H1 (cell line): ENCODE results near the gene CSNK2A3. TPM values are rescaled to one million over a fixed set of nuclear protein-coding genes. Genes with fewer than 3 reads are reported as not detected.

ENCODE experiments used
- FOSL1 ChIP-seq: IDR thresholded peaks from 2 replicates; pipeline ENCODE4 v1.6.1; 2011; ENCODE audit warnings: mild to moderate bottlenecking, low read depth, low read length, moderate library complexity; ENCODE audit not compliant: insufficient read depth
- MAFK ChIP-seq: IDR thresholded peaks from 2 replicates; pipeline ENCODE4 v1.6.1; 2012; ENCODE audit warnings: low read depth, mild to moderate bottlenecking, improper control_type of control experiment, low read length
- NANOG ChIP-seq: IDR thresholded peaks from 2 replicates; pipeline ENCODE4 v1.6.1; 2011; ENCODE audit warnings: low read length, low read depth, mild to moderate bottlenecking, inconsistent platforms; ENCODE audit not compliant: insufficient read depth, poor library complexity, severe bottlenecking
- RBBP5 ChIP-seq: IDR thresholded peaks from 2 replicates; pipeline ENCODE4 v1.7.1; 2012; ENCODE audit warnings: low read depth, mild to moderate bottlenecking, inconsistent platforms, low read length, moderate library complexity, borderline replicate concordance
- TAF1 ChIP-seq: IDR thresholded peaks from 2 replicates; pipeline ENCODE4 v1.6.1; 2011; ENCODE audit warnings: mild to moderate bottlenecking, low read depth, low read length
- YY1 ChIP-seq: IDR thresholded peaks from 2 replicates; pipeline ENCODE4 v1.6.1; 2011; ENCODE audit warnings: low read depth, mild to moderate bottlenecking, low read length
- polyA plus RNA-seq, 7 experiments: library from polyadenylated mRNA; depleted of rRNA in 3 of 7; stranded (reverse) in 5 of 7; unstranded in 2 of 7; fragments of >200 nt in 5 of 7; fragments of 200-250 nt in 2 of 7; gene quantifications; 1 replicate in 5 of 7; 2 replicates in 1 of 7; 4 replicates in 1 of 7; pipeline versions ENCODE4 v1.2.1 to v1.2.3, GENCODE V29; 2011 to 2013; ENCODE audit warnings: missing spikeins in 2 of 7, mixed read lengths in 2 of 7
- total RNA-seq: library from RNA; stranded (reverse); fragmentation: NEBNext Ultra II Directional; extraction: Animal tissue kit (Norgen Biotek cat#: 25700); gene quantifications from 2 replicates; pipeline ENCODE4 v1.2.1, GENCODE V29; 2021

The CSNK2A3 gene
- total and polyA plus RNA-seq, 2 of the 8 experiments (the other 6 are each of a cell fraction or from before 2014, with no cell fraction given) = 0.69 to 1.0 TPM

GRCh38 chr11:11329062-11329806 is 23.8 kb downstream of the CSNK2A3 start (continued):
- no peak for TF ChIP-seq FOSL1
- TF ChIP-seq NANOG = no peak
- no peak for TF ChIP-seq MAFK
- no peak for TF ChIP-seq YY1
- TF ChIP-seq RBBP5 = no peak
- TF ChIP-seq TAF1 = no peak
- TF ChIP-seq, all 59 proteins: peak for 0
